Measurements from ENCODE around the gene GNAI2. TPM values are rescaled to one million over a fixed set of nuclear protein-coding genes. Genes with fewer than 3 reads are reported as not detected.

Gene GNAI2
- polyA plus RNA-seq, 3 donors, result 914 to 1,492 (median 1,165) TPM

DNA sequence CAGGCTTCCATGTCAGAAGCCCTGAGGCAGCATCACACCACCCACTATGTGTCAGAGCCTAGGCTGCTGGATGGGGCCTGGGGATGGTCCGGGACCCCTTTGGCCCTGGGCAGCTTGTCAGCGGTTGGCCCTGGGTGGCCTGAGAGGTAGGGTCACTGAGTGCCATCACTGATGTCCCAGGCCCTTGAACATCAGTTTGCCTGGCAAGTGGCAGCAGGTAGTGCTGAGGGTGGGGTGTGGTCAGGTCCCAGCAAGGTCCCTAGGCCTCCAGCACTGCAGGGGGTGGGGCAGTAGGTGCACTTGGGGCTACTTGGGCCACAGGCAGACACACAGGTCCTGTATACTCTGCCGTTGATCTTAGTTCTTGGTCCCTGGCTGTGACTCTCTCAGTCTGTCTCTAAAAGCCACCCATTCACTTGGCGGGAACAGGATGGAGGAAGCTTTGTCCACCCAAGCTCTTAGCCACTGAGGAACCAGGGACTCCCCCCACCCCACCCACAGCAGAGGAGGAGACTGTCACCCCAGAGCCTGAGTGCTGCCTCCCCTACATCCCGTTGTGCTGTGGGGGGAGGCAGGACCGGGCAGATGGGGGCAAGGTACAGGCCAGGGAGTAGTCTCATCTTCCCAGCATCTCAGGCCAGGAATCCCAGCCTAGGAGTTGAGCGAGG is 5.8 kb downstream of the GNAI2 start:
- peaks cover 84% of the 10 kb centered on the region for H3K4me1 Mint-ChIP-seq
- TF ChIP-seq, protein P1, sequence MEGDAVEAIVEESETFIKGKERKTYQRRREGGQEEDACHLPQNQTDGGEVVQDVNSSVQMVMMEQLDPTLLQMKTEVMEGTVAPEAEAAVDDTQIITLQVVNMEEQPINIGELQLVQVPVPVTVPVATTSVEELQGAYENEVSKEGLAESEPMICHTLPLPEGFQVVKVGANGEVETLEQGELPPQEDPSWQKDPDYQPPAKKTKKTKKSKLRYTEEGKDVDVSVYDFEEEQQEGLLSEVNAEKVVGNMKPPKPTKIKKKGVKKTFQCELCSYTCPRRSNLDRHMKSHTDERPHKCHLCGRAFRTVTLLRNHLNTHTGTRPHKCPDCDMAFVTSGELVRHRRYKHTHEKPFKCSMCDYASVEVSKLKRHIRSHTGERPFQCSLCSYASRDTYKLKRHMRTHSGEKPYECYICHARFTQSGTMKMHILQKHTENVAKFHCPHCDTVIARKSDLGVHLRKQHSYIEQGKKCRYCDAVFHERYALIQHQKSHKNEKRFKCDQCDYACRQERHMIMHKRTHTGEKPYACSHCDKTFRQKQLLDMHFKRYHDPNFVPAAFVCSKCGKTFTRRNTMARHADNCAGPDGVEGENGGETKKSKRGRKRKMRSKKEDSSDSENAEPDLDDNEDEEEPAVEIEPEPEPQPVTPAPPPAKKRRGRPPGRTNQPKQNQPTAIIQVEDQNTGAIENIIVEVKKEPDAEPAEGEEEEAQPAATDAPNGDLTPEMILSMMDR (IDR thresholded peaks at IDR 0.05), result no peak
- H3K4me3 Mint-ChIP-seq, result peak overlapping the region; percentile 66 to 84
- DNase-seq, result no peak
- peak overlapping the region; percentile 96 to 98 (median 98) for H3K27ac Mint-ChIP-seq
- H3K36me3 Mint-ChIP-seq, result peaks cover 33 to 73% of the 10 kb centered on the region in 2 donors
- peaks cover 0 to 3% (median 1%) of the 10 kb centered on the region in 3 donors for H3K27me3 Mint-ChIP-seq (ENCODE audit: low read depth in 3 of 3)
- peaks cover 100% of the 10 kb centered on the region for H3K79me2 ChIP-seq (ENCODE audit: insufficient read depth, low read length)
- H3K27me3 ChIP-seq (ENCODE audit: control insufficient read depth in 2 of 2, insufficient read depth in 2 of 2, low read length in 2 of 2), result no peaks in the 10 kb centered on the region
- H3K36me3 ChIP-seq (replicated peaks in 1 of 2; ENCODE audit: control insufficient read depth in 1 of 2, insufficient read depth in 2 of 2, low read length in 2 of 2), result peaks cover 22 to 25% of the 10 kb centered on the region in 2 donors
- 0% methylated on average over 1 of the region's 7 CpGs for WGBS (ENCODE audit: insufficient coverage)
- H3K9me3 ChIP-seq (replicated peaks in 1 of 2; ENCODE audit: control insufficient read depth in 1 of 2, insufficient read depth in 1 of 2, low read length in 2 of 2), result no peaks in the 10 kb centered on the region
- H3K9me3 Mint-ChIP-seq, result peaks cover 0 to 2% (median 0%) of the 10 kb centered on the region in 7 donors
- H3K27ac ChIP-seq (ENCODE audit: low read depth in 1 of 2, low read length in 2 of 2), result peak overlapping the region; percentile 98 to 100
- intact Hi-C loops (cut with micrococcal nuclease), result no loop called here
- H2AFZ ChIP-seq (ENCODE audit: insufficient read depth, low read depth, low read length, poor library complexity, severe bottlenecking), result no peak overlapping the region
- H3K9ac ChIP-seq (ENCODE audit: insufficient read depth, low read length, poor library complexity, severe bottlenecking), result peak overlapping the region; percentile 97
- peaks cover 86 to 89% of the 10 kb centered on the region in 2 donors for H3K4me1 ChIP-seq (ENCODE audit: control insufficient read depth in 1 of 2, insufficient read depth in 2 of 2, low read length in 2 of 2)
- H3K4me2 ChIP-seq (replicated peaks; ENCODE audit: extremely low read depth, low read length, poor library complexity, severe bottlenecking), result peak overlapping the region; percentile 77
- peaks cover 92% of the 10 kb centered on the region for H4K20me1 ChIP-seq (ENCODE audit: insufficient read depth, low read length)
- peak overlapping the region in 2 of 3 experiments; percentile 18 to 73 for H3K4me3 ChIP-seq (replicated peaks in 1 of 3; ENCODE audit: low read depth in 2 of 3, low read length in 3 of 3)

DNA sequence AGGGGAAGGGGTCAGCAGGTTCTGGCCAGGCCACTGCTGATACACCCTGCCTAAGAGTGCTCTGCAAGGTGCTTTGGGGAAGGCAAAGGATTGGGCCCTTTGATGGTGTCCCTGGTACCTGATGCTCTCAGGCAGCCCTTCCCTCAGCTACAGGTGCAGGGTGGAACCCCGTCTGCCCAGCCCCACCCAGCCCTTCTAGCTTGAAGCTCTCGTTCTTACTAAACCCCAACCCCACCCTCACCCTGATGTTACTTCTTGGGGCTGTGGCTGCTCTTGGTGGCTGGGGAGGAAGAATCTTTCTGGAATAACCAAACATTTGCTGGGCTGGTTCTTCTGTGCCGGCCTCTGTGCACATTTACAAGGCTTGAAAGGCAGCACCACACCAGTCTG is 6.4 kb downstream of the GNAI2 start:
- Histone ChIP-seq H3K4me2 (replicated peaks; ENCODE audit: extremely low read depth, low read length, poor library complexity, severe bottlenecking) (peak overlapping the region; percentile 77), H3K9me3 (replicated peaks in 1 of 2; ENCODE audit: control insufficient read depth in 1 of 2, insufficient read depth in 1 of 2, low read length in 2 of 2) (no peaks in the 10 kb centered on the region), H3K79me2 (ENCODE audit: insufficient read depth, low read length) (peaks cover 100% of the 10 kb centered on the region), H3K27ac (ENCODE audit: low read depth in 1 of 2, low read length in 2 of 2) (peak overlapping the region; percentile 98 to 100), H2AFZ (ENCODE audit: insufficient read depth, low read depth, low read length, poor library complexity, severe bottlenecking) (no peak overlapping the region), H3K9ac (ENCODE audit: insufficient read depth, low read length, poor library complexity, severe bottlenecking) (peak overlapping the region; percentile 97), H3K36me3 (replicated peaks in 1 of 2; ENCODE audit: control insufficient read depth in 1 of 2, insufficient read depth in 2 of 2, low read length in 2 of 2) (peaks cover 26 to 30% of the 10 kb centered on the region in 2 donors), H4K20me1 (ENCODE audit: insufficient read depth, low read length) (peaks cover 92% of the 10 kb centered on the region), H3K4me3 (replicated peaks in 1 of 3; ENCODE audit: low read depth in 2 of 3, low read length in 3 of 3) (peak overlapping the region in 2 of 3 experiments; percentile 18 to 73), H3K4me1 (ENCODE audit: control insufficient read depth in 1 of 2, insufficient read depth in 2 of 2, low read length in 2 of 2) (peaks cover 92 to 94% of the 10 kb centered on the region in 2 donors), H3K27me3 (ENCODE audit: control insufficient read depth in 2 of 2, insufficient read depth in 2 of 2, low read length in 2 of 2) (no peaks in the 10 kb centered on the region)
- H3K9me3 Mint-ChIP-seq, result peaks cover 0 to 2% (median 0%) of the 10 kb centered on the region in 7 donors
- H3K27me3 Mint-ChIP-seq (ENCODE audit: low read depth in 3 of 3), result peaks cover 0 to 3% (median 1%) of the 10 kb centered on the region in 3 donors
- H3K4me1 Mint-ChIP-seq, result peaks cover 89% of the 10 kb centered on the region
- TF ChIP-seq, protein P1 (IDR thresholded peaks at IDR 0.05), result no peak
- peaks cover 35 to 73% of the 10 kb centered on the region in 2 donors for H3K36me3 Mint-ChIP-seq
- WGBS (ENCODE audit: insufficient coverage), result 0% methylated on average over 1 of the region's 3 CpGs
- intact Hi-C loops (cut with micrococcal nuclease), result no loop called here
- peak overlapping the region; percentile 70 to 84 for H3K4me3 Mint-ChIP-seq
- no peak for DNase-seq
- H3K27ac Mint-ChIP-seq, result peak overlapping the region; percentile 96 to 98 (median 98)
